Activated CD8-positive, alpha-beta memory T cell treated with anti-CD3 and anti-CD28 coated beads, Interleukin-2, amount 50 U/mL, for 1 hour (primary cell): ENCODE data around the gene FAM124B.

Experiments
- DNase-seq: peaks from one replicate; pipeline ENCODE4 v3.0.0-alpha.2; 2020; ENCODE audit errors: extremely low read depth

Gene FAM124B

GRCh38 chr2:224381521-224382279 lies 20.2 kb downstream of the FAM124B start:
- no peak for DNase-seq

GRCh38 chr2:224379986-224380385 lies 21.9 kb downstream of the FAM124B start:
- DNase-seq, result no peak

- no peak for DNase-seq
These were observed 22.7 kb downstream of the FAM124B start for GRCh38 chr2:224379172-224379571.

- no peak for DNase-seq
These were observed 23.2 kb downstream of the FAM124B start for GRCh38 chr2:224378701-224379097.

- no peak for DNase-seq
These were observed 23.9 kb downstream of the FAM124B start for GRCh38 chr2:224377751-224378700.

- DNase-seq, result no peak
These were observed 29.3 kb downstream of the FAM124B start for GRCh38 chr2:224372641-224373040.

- DNase-seq, result no peak
These were observed 32.8 kb downstream of the FAM124B start for GRCh38 chr2:224369028-224369632.

- DNase-seq, result no peak
These were observed 35.6 kb downstream of the FAM124B start for GRCh38 chr2:224366267-224366844.

- DNase-seq, result no peak
These were observed 36.6 kb downstream of the FAM124B start for GRCh38 chr2:224365331-224365730.

GRCh38 chr2:224363281-224363680 lies 38.6 kb downstream of the FAM124B start:
- no peak for DNase-seq

- no peak for DNase-seq
These were observed 39.8 kb downstream of the FAM124B start for GRCh38 chr2:224362094-224362493.

GRCh38 chr2:224360801-224361251 lies 41.1 kb downstream of the FAM124B start:
- no peak for DNase-seq

GRCh38 chr2:224359569-224359968 lies 42.3 kb downstream of the FAM124B start:
- DNase-seq, result no peak

GRCh38 chr2:224357098-224357901 lies 44.6 kb downstream of the FAM124B start:
- DNase-seq, result no peak

- no peak for DNase-seq
These were observed 47.2 kb downstream of the FAM124B start for GRCh38 chr2:224354632-224355211.

- DNase-seq, result no peak
These were observed 51.2 kb downstream of the FAM124B start for GRCh38 chr2:224350703-224351102.

- DNase-seq, result no peak
These were observed 52.5 kb downstream of the FAM124B start for GRCh38 chr2:224349396-224349795.

GRCh38 chr2:224347176-224348051 lies 54.5 kb downstream of the FAM124B start:
- DNase-seq, result no peak

- DNase-seq, result no peak
These were observed 56.4 kb downstream of the FAM124B start for GRCh38 chr2:224345492-224345891.

- no peak for DNase-seq
These were observed 58.7 kb downstream of the FAM124B start for GRCh38 chr2:224343226-224343625.
